VCaP (cell line): ENCODE data around the gene SORCS3.

ENCODE experiments used
- H3K27ac ChIP-seq: fragments of 450-650 bp; 2 replicates; pipeline ENCODE4 v1.5.1; 2017
- TF ChIP-seq, protein P1 (sequence below): fragments of 450-650 bp; conservative IDR thresholded peaks from 2 replicates; pipeline ENCODE4 v1.5.1; 2017; ENCODE audit warnings: mild to moderate bottlenecking, moderate library complexity

SORCS3 gene

DNA sequence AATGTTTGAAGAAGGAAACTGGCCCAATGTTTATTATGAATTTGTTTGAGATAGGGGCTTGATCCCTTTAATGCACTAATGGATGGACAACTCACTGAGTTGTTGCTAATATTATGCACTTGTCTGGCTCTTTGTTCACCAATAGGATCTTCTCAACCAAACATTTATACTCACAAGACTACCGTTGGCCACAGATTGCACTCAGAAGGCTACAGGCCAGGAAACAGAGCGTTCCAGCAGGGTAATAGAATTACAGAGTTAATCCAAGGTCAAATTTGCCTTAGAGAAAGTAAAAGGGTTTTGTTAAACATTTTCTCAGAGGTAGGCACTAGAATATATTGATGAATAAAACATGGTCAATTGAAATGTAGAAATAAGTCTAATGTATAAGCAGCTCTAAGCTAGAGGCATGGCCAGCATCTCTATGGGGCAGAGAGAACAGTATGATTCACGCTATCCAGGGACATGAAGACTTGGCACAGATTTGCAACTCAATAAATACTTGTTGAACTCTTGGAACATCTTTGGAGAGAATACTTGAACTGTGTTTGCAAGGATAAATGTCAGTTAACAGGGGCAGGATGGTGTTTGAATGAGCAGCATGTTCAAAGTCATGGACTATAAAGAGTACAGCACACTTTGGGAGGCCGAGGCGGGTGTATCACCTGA, 606.9 kb downstream of the SORCS3 start:
- TF ChIP-seq, protein P1, sequence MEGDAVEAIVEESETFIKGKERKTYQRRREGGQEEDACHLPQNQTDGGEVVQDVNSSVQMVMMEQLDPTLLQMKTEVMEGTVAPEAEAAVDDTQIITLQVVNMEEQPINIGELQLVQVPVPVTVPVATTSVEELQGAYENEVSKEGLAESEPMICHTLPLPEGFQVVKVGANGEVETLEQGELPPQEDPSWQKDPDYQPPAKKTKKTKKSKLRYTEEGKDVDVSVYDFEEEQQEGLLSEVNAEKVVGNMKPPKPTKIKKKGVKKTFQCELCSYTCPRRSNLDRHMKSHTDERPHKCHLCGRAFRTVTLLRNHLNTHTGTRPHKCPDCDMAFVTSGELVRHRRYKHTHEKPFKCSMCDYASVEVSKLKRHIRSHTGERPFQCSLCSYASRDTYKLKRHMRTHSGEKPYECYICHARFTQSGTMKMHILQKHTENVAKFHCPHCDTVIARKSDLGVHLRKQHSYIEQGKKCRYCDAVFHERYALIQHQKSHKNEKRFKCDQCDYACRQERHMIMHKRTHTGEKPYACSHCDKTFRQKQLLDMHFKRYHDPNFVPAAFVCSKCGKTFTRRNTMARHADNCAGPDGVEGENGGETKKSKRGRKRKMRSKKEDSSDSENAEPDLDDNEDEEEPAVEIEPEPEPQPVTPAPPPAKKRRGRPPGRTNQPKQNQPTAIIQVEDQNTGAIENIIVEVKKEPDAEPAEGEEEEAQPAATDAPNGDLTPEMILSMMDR, result no peak
- no peak overlapping the region for H3K27ac ChIP-seq

GRCh38 chr10:105252911-105253310, 611.8 kb downstream of the SORCS3 start:
- TF ChIP-seq, protein P1, result no peak
- H3K27ac ChIP-seq, result no peak overlapping the region

DNA sequence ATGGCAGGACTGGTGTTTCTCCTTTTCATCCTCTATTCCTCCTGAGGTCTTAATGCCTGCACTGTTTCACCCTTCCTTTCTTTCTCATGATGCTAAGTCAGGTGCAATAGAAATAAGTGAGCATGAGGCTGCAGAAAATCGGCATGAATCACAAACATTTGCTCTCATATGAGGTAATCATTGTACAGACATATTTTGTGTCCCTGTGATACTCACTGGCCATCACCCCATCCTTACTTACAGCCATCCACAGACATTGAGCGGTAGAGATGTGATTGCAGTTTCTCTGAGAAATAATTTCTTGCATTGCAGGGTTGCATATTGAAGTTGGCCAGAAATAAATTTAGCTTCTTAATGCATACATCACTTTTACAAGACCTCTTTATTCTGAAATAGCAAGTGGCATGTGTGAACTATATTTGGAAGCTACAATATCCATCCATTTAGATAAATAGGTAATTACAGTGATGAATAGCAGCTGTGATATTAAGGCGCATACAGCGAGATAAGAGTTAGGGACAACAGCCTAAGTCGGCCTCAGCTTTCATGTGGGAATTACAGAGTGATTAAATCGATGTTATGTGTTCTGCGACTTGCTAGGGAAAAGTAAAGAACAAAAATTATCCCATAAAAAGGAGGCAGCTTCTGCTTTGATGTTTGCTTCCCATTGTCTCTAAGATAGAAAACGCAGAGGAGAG, 612.6 kb downstream of the SORCS3 start:
- TF ChIP-seq, protein P1, result no peak

DNA sequence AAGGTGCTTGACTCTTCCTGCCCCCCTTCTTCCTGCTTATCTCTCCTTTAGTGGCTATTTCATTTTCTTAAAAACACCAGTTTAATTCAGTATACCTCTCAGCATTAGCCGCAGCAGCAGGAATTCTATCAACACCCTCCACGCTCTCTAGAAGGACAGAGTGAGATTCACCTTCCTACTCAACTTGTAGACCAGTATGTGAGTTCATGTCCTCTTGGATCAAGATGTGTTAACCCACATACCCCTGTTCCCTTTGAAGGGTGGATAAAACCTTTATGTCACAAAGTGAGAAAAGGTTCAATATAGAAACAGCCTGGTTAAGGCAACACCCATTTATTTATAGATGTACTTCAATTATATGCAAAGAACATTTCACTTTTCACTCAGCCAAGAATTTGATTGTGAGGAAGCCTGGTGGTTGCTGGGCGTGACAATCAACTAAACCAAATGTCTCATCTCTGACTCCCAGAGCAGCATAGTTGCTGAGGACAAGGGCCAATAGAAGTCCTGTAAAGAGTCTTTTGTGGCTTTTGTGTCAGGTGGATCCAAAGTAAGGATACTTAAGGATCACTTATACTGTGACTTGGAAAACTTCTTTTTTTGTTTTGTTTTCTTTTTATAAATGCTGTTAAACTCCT, 617.1 kb downstream of the SORCS3 start:
- no peak overlapping the region for H3K27ac ChIP-seq
- TF ChIP-seq, protein P1, result no peak

More for the DNA sequence above, 612.6 kb downstream of the SORCS3 start:
- no peak overlapping the region for H3K27ac ChIP-seq

- TF ChIP-seq, protein P1, result no peak
- no peak overlapping the region for H3K27ac ChIP-seq
These were observed 617.6 kb downstream of the SORCS3 start for GRCh38 chr10:105258674-105259065.

GRCh38 chr10:105259201-105259600, 618.1 kb downstream of the SORCS3 start:
- TF ChIP-seq, protein P1, result no peak
- no peak overlapping the region for H3K27ac ChIP-seq

- TF ChIP-seq, protein P1, result no peak
- no peak overlapping the region for H3K27ac ChIP-seq
These were observed 621.6 kb downstream of the SORCS3 start for GRCh38 chr10:105262666-105263065.
